Retina (tissue), 1 donor: ENCODE data around the gene AEN.
"Not testable (repeated sequence)": the region's sequence is repeated elsewhere in the genome, so short reads cannot be mapped to it uniquely, and the experiment has no call there.

Source experiments
- DNase-seq: peaks from one replicate; pipeline ENCODE4 v3.0.0-alpha.2; 2016

The AEN gene

DNA sequence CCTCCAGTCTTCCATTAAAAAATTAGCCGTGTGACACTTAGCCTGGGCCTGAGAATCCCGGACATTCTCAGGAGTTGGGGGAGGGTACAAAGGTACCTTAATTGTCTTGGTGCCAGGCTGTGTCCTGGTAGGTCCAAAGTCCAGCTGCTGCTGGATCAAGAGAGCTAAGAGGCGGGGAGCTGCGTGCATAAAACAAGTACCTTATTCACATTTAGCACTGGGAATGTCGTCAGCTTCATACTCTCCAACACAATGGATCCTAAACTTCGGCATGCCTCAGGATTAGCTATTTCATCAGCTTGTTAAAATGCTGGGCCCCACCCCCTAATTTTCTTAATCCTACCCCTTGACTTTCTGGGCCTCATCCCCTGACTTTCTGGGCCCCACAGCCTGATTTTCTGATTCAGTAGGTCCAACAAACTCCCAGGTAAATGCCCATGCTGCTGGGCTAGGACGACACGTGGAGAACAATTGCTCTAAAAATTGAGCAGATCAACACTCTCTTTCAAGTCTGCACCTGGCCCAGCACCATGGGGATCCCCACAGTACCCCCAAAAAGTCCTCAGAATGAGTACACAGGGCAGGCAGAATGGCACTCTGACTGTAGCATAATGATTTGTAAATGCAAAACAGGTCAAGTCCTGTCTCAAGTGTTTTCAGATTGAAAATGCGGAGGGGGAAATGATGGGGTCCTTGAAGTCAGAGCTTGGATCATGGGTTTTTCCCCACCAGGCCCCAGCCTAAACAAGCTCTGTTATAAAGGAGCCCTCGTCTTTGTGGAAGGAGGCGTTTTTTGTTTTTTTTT, 5.6 kb upstream of the AEN start:
- no peak for DNase-seq

DNA sequence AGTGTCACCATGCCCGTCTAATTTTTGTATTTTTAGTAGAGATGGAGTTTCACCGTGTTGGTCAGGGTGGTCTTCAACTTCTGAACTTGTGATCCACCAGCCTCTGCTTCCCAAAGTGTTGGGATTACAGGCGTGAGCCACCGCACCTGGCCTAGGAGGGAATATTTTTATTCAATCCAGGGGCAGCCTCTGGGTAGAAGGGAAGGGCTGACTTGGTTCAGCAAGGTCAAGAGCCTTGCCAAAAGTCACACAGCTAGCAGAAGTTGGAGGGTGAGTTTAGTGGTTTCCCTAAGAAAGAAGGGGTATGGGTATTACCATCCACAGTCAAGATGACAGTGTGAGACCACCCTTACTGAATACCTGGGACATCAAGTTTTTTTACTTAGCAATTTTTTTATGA, 4.9 kb upstream of the AEN start:
- DNase-seq = no peak

DNA sequence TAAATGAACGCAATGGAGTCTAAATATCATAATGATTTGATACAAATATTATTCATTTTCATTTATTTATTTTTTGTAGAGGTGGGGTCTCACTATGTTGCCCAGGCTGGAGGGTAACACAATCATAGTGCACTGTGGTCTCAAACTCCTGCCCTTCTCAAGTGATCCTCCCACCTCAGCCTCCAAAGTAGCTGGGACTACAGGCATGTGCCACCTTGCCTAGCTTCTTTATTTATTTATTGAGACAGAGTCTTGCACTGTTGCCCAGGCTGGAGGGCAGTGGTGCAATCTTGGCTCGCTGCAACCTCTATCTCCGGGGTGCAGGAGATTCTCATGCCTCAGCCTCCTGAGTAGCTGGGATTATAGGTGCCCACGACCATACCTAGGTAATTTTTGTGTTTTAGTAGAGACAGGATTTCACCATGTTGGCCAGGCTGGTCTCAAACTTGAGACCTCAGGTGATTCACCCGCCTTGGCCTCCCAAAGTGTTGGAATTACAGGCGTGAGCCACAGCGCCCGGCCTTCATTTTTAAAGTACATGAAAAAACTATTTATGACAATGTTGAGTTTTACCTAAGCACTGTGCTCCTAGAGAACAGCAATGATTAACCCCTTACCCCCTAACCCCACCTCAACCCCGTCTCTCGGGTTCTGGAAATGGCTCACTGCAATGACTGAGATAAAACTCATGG, 4.0 kb upstream of the AEN start:
- no peak for DNase-seq

DNA sequence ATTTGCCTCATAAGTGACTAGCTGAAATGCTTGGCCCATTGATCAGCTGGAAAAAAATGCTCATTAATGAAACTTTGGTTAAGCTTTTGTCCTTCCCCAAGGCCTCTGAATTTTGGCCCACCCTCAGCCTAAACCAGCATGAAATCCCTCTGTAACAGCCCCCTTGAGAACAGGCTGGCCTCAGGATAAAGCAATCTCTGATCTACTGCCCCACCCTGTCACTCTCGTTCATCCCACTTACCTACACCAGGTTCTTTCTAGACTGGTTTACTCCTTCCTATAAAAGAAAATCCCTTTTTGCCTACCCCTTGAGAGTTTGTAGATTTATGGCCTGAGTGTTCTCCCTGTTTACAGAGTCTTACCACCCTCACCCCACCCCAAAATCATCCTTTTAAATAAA, 3.4 kb upstream of the AEN start:
- no peak for DNase-seq

DNA sequence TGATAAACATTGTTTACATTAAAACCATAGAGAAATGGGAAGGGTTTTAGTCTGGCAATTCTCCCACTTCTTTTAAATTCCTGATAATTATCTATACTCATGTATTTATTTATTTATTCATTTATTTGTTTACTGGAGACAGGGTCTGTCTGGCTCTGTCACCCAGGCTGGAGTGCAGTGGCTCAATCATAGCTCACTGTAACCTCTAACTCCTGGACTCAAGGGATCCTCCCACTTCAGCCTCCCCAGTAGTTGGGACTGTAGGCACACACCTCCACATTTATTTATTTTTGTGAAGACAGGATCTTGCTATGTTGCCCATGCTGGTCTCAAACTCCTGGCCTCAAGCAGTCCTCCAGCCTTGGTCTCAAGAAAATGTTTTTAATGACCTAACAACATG, 2.5 kb upstream of the AEN start:
- no peak for DNase-seq

DNA sequence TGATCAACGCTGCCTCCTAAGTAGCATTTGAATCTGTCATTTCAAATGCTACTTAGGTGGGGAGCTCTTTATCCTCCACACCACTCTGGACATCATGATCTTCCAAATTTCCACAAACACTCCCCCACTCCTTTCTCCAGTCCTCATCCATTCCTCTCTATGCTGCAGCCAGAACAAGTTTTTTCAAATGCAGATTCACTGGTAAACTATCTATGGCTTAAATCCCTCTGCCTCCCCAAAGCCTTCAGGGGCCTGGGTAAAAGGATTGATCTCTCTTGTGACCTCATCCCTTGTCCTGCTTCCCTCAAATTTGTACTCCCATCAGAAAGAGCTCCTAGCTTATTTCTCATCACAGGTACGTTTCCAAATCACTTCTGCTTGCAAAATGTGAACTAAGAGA, 1.3 kb upstream of the AEN start:
- no peak for DNase-seq

DNA sequence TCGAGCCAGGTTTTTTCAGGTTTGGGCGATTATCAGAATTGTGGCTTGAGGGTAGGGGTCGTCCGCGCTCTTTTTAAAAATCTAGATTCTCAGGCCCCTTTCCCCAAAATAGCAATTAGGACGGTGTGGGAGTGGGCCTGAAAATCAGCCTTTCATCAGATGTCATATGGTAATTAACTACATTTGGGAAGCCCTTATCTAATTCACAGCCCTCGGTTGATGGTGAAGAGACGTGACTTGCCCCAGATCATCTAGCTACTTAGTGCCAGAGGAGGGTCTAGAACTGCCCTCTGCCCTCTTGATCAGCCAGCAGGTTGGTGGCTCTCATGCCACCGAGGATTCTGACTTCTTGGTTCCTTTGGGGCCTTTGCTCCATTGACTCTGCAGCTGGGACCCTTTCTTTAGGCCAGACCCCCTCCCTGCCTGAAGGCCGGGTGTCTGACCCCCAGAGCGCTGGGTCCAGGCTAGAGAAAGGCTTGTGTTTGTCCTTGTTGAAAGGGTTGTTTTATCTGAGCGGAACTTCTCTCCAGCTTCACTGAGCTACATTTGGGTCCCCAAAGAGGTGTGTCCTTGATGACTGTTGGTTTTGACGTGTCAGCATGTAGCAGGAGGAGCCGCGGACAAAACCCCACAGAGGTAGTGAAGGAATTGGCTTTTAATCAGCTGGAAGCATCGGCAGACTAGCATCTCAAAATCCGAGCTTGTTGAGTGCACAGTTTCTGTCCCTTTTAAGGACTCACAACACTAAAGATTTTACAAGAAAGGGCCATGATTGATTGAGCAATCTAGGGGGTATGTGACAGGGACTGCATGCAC, 857 bp downstream of the AEN start:
- no peak for DNase-seq

DNA sequence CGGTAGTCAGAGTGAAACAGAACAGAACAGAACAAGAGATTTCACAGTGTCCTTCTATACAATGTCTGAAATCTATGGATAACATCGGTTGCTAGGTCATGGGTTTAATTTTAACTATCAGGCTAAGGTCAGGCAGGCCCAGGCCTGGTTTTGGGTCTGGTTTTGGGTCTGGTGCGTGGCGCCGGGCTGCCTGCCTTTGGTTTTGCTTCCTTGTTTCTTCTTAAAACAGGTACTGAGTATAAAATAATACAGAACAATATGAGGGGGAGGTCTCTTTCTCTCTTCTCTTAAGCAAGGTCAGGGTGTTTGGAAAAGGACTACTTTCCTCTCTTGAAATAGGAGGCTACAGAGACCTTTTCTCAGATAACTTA, 1.4 kb downstream of the AEN start:
- DNase-seq = no peak

DNA sequence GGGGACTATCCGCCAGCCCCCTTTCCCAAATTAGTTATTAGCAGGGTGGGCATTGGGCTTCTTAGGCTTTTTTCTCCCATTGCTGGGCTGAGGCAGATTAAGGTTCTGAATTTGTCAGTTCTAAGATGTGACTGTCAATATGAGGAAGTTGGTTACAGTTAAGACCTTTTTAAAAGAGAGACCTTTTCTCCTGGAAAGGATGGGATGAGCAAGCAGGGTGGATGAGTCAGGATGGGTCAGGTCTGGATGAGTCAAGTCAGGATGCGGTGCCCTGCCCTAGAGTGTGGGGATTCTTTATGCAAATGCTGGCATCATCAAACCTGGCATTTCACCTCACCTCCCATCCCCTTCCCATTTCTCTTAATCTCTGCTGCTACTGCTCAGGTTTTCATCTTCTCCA, 1.9 kb downstream of the AEN start:
- DNase-seq = no peak

DNA sequence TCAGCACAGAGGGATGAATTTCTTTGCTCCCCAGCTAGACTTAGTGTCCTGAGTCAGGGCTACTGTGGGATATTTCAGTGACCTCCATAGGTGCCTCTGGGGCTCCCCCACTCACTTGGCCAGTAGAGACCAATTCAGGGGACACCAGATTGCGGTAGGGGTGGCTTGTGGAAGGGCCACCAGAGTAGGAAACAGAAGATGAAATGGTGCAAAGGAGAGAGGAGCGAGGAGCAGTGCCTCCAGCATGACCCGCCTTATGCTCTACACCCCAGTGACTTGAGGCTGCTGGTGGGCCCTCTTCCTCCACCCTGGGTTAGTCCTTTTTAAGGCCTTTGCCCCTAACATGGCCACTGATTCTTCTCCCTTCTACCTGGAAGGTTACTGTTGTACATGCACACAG, 2.5 kb downstream of the AEN start:
- no peak for DNase-seq

DNA sequence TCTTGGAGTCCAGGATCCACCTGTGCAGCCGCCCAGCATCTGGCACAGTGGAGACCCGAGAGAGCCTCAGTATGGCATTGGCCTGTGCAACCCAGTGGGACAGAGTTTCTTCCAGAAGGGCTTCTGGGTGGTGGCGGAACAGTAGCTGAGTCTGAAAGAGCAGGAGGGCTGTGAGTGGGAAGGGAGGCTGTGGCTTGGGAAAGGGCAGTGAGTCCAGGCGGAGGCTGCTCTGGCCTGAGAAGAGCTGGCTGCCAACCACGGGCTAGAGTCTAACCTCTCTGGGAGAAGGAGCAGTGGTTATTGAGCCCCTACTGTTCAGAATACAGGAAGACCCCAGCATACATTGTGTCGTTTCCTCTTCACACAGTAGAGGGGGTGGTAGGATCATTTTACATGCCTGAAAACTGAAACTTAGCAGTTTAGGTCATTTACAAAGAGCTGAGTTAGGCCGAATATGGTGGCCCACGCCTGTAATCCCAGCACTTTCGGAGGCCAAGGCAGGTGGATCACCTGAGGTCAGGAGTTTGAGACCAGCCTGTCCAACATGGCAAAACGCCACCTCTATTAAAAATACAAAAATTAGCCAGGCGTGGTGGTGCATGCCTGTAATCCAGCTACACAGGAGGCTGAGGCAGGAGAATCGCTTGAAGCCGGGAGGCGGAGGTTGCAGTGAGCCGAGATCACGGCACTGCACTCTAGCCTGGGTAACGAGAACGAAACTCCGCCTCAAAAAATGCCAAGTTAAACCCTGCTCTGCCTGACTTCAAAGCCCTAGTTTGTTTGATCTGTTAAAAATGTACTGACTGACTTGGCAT, 3.2 kb downstream of the AEN start:
- no peak for DNase-seq

DNA sequence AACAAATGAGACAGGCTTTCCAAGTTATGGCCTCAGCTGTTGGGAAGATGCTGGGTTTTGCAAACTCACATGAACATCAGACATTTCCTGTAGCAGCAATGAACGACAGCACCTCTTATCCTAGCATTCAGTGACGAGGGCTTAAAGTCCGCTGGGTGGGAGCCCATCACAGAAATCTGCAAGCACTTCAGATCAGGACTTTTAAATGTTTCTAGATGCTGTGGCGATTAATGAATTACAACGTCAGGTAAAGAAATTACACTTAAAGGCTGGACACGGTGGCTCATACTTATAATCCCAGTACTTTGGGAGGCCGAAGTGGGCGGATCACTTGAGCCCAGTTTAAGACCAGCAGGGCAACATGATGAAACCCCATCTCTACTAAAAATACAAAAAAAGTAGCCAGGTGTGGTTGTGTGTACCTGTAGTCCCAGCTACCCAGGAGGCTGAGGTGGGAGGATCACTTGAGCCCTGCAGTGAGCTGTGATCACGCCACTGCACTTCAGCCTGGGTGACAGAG, 3.9 kb downstream of the AEN start:
- no peak for DNase-seq

DNA sequence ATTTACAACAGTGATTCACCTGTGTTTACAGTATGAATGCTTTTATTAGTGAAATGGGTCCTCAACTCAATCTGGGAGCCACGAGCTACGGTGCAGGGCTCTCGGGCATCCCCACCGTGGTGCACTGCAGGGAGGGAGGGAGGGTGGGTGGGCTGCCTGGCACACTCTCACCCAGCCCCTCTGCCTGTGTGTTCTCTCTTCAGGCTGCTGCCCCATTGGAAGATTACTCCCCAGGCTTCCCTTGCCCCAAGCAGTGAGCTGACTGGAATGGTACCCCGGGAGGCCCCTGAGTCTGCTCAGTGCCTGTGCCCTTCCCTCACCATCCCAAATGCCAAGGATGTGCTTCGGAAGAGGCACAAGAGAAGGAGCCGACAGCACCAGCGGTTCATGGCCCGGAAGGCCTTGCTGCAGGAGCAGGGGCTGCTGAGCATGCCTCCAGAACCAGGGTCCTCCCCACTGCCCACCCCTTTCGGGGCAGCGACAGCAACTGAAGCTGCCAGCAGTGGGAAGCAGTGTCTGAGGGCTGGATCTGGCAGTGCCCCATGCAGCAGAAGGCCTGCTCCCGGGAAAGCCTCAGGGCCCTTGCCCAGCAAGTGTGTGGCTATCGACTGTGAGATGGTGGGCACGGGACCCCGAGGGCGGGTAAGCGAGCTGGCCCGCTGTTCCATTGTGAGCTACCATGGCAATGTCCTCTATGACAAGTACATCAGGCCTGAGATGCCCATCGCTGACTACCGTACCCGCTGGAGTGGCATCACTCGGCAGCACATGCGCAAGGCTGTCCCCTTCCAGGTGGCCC, 5.0 kb downstream of the AEN start:
- no peak for DNase-seq

DNA sequence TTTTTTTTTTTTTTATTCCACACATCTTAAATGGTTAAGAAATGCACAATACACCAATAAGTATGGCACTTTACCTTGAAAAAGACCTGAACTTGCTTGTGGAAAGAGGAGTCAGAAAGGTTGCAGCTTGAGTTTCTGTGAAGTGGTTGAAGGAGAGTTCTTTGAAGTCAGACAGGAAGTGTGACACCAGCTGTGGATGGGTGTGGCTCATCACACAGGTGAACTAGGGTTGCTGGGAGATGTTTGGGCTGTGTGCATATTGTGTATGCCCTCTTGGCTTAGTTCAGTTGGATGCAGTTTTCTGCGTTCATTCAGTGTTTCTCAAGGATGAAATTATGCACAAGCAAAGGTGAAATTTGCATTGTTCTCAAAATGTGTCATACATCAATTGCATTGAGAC, 6.3 kb downstream of the AEN start:
- DNase-seq = no peak

DNA sequence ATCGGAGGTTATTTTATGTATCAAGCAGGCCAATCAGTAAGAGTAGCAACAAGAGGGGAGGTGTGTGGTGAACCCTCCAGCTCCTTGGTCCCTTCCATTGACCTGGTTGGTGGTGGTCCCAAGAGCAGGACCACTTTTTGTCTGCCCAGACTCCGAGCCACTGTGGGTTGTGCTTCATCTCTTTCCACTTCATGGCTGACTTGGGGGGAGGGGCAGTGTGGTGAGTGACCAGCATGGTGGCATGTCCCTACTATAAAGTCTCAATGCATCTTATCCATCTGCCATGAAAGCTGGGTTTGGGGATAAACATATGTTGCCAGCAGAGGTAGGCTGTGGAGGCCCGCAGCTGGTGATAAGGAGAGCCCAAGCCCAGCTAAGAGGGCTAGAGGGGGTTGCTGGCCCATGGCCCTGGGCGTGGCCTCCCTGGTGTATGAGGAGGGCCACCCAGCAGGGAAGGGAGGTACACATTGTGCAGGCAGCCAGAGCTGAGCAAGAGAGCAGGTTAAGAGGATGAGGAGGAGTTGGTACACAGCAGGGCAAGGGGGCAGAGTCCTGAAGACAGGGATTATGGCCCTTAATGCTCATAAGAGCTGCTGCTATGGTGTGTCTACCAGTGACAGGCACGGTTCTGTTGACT, 7.0 kb downstream of the AEN start:
- no peak for DNase-seq

DNA sequence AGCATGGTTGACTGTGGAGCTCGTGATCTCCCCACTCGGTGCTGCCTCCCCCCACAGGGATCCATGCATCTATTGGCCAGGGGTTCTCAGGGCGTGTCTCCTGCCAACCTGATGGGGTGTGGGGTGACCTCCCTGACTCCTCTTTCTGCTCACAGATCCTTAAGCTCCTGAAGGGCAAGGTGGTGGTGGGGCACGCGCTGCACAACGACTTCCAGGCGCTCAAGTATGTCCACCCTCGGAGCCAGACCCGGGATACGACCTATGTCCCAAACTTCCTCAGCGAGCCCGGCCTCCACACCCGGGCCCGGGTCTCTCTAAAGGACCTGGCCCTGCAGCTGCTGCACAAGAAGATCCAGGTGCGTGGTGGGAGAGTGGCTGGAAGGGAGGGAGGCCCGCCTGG, 7.9 kb downstream of the AEN start:
- DNase-seq = no peak

DNA sequence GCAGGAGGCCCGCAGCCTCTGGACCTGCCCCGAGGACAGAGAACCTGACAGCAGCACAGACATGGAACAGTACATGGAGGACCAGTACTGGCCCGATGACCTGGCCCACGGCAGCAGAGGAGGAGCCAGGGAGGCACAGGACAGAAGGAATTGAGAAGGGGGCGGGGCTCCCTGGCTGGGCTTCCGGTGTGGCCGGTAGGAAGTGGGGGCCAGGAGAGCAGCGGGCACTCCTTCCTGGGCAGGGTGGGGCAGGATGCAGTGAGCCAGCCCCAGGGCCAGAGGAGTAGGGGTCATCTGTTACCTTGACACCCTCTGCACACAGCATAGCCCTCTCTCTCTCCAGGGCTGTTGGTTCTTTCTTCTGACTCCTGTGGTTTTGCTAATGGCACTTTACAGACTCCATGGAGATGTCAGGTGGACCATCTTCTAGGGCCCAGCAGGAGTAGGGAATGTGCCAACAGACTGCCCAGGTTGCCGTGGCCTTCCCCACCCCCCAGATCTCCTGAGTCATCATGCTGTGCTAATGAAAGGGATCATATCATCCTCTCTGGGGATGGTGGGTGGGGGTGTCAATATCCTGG, 9.1 kb downstream of the AEN start:
- no peak for DNase-seq

DNA sequence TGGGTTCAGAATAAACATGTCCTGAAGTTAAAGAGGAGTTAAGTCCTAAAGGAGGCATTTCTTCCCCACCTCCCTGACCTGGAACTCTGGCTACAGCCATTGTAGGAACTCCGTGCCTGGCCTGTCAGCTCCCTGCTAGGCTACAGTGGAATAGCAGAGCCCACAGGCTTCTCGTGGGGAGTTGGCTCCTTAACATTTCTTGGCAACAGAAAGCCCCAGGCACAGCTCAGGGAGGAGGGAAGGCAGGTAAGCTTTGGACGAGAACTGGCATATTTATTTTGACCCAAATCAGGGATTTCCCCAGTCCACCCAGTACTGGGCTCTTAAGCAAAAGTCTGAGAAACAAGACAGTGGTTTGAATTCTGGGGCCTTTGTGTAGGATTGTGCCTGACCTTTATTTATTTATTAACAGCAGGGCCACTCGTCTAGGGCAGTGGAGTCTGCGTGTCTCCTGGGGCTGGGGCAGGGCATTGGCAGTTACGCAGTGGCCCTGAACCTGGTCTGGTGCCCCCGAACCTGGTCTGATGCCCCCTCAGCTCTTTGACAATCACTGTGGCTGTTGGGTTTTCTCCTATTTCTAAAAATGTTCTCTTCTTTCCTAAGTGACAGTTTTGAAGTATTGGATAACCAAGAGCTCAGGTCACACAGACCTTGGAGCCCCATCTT, 9.8 kb downstream of the AEN start:
- DNase-seq = no peak

DNA sequence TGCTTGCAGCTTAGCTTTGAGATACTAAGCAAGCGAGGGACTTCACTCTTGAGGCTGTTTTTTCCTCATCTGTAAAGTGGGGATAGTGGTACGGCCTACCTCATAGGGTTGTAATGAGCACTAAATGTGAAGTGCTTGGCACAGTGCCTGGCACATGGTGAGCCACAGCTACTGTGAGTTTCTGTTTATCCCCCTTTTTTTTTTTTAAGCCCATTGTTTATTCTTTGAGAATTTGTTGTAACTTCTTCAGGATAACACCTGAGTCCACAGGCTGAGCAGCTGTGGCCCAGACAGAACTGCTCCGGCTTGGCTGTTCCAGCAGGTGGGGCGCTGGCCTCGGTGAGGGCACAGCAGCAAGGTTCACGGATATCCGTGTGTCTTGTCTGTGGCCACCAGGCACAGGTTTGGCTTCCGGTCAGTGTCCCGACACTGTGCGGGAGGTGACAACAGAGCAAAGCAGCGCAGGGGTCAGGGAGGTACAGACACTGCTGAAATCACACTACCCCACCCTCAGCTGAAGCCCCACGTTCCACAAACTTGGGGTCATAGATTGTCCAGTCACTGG, 10.4 kb downstream of the AEN start:
- DNase-seq = no peak

DNA sequence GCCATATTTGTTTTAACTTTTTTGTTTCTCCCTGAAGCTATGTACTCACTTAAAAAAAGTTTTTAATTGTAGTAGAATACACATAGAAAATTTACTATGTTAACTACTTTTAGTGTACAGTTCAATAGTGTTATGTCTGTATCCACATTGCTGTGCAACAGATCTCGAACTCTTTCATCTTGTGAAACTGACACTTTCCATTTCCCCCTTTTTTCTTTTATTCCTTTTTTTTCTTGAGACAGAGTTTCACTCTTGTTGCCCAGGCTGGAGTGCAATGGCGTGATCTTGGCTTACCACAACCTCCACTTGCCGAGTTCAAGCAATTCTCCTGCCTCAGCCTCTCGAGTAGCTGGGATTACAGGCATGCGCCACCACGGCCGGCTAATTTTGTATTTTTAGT, 11.7 kb downstream of the AEN start:
- not testable (repeated sequence) for DNase-seq
